AG10803 (cell line): Measurements from ENCODE around the gene TES.

Experiments
- DNase-seq: peaks from one replicate; pipeline ENCODE4 v3.0.0; 2010; ENCODE audit warnings: low read depth
- H3K4me3 ChIP-seq: 2 replicates; pipeline ENCODE4 v1.5.1; 2011; ENCODE audit warnings: mild to moderate bottlenecking, low read length, control low read depth
- TF ChIP-seq, protein P1 (sequence below): conservative IDR thresholded peaks from 2 replicates; pipeline ENCODE4 v1.5.1; 2011; ENCODE audit warnings: mild to moderate bottlenecking, low read length, control low read depth, inconsistent platforms

TES gene

GRCh38 chr7:116206141-116206540, 4.2 kb upstream of the TES start:
- DNase-seq = no peak
- no peak overlapping the region for H3K4me3 ChIP-seq
- TF ChIP-seq, protein P1, sequence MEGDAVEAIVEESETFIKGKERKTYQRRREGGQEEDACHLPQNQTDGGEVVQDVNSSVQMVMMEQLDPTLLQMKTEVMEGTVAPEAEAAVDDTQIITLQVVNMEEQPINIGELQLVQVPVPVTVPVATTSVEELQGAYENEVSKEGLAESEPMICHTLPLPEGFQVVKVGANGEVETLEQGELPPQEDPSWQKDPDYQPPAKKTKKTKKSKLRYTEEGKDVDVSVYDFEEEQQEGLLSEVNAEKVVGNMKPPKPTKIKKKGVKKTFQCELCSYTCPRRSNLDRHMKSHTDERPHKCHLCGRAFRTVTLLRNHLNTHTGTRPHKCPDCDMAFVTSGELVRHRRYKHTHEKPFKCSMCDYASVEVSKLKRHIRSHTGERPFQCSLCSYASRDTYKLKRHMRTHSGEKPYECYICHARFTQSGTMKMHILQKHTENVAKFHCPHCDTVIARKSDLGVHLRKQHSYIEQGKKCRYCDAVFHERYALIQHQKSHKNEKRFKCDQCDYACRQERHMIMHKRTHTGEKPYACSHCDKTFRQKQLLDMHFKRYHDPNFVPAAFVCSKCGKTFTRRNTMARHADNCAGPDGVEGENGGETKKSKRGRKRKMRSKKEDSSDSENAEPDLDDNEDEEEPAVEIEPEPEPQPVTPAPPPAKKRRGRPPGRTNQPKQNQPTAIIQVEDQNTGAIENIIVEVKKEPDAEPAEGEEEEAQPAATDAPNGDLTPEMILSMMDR = no peak

DNA sequence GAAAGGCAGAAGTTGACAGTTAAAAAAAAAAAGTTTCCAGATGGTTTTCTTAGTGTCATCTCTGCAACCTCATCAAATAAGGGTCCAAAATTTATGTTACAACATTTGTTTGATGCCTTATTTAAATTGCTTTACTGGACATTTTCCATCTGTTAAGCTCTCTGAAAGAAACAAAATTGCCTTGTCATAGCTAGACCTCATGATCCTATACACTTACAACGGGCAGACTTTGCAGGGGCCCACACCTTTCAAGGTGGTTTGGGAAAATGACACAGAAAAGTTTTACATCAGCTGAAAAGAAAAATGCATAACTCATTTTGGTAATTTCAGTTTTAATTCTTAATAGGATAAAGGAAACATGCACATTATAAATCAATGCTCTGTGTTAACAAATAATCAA, 1.4 kb upstream of the TES start:
- no peak overlapping the region for H3K4me3 ChIP-seq
- TF ChIP-seq, protein P1 = no peak
- no peak for DNase-seq

GRCh38 chr7:116209561-116210070, 723 bp upstream of the TES start:
- TF ChIP-seq, protein P1 = no peak
- H3K4me3 ChIP-seq = no peak overlapping the region
- no peak for DNase-seq

- H3K4me3 ChIP-seq = peak overlapping the region; percentile 78
- TF ChIP-seq, protein P1 = no peak
- DNase-seq = peak; percentile 91
These were observed 920 bp downstream of the TES start for GRCh38 chr7:116211006-116211912.

- peak overlapping the region; percentile 78 for H3K4me3 ChIP-seq
- TF ChIP-seq, protein P1 = no peak
- no peak for DNase-seq
These were observed 1.7 kb downstream of the TES start for GRCh38 chr7:116211913-116212596.

- TF ChIP-seq, protein P1 = no peak
- peak overlapping the region; percentile 78 for H3K4me3 ChIP-seq
- DNase-seq = peak; percentile 91
These were observed 2.5 kb downstream of the TES start for GRCh38 chr7:116212869-116213268.
